ENCODE measurements around the gene MYO7B.

- TF ChIP-seq POLR2A (IDR thresholded peaks at IDR 0.05): no peak
- TF ChIP-seq, protein P1, sequence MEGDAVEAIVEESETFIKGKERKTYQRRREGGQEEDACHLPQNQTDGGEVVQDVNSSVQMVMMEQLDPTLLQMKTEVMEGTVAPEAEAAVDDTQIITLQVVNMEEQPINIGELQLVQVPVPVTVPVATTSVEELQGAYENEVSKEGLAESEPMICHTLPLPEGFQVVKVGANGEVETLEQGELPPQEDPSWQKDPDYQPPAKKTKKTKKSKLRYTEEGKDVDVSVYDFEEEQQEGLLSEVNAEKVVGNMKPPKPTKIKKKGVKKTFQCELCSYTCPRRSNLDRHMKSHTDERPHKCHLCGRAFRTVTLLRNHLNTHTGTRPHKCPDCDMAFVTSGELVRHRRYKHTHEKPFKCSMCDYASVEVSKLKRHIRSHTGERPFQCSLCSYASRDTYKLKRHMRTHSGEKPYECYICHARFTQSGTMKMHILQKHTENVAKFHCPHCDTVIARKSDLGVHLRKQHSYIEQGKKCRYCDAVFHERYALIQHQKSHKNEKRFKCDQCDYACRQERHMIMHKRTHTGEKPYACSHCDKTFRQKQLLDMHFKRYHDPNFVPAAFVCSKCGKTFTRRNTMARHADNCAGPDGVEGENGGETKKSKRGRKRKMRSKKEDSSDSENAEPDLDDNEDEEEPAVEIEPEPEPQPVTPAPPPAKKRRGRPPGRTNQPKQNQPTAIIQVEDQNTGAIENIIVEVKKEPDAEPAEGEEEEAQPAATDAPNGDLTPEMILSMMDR (IDR thresholded peaks at IDR 0.05): no peak
- no peak for TF ChIP-seq POLR2AphosphoS5 (IDR thresholded peaks at IDR 0.05)
Measured at GRCh38 chr2:127573298-127573697, 37.8 kb downstream of the MYO7B start.

All from breast epithelium (tissue), 3 donors.